K562 (cell line): ENCODE measurements around the gene ZFR2. TPM values are rescaled to one million over a fixed set of nuclear protein-coding genes. Genes with fewer than 3 reads are reported as not detected.
A peak's percentile ranks its signal among the peaks of the same experiment; 100 is the strongest.

Experiments used
- ATAC-seq: fragments of 200-7000 bp; cut with Tn5 transposase; 3 replicates; pipeline ENCODE4 v1.9.1; 2020; ENCODE audit warnings: moderate library complexity
- BruUV-seq: library from RNA; stranded (reverse); fragments of 400-500 nt; replicated peaks from 2 replicates; lab custom pipeline; 2021; lab: Mats Ljungman, UMichigan
- CTCF ChIA-PET: fragments of 300-600 bp; formaldehyde crosslinking; extraction: SDS; loops from one replicate; lab custom pipeline; 2021; ENCODE audit warnings: low intra/inter-chr PET ratio; lab: Yijun Ruan, JAX
- POLR2A ChIA-PET: fragments of 300-600, 350-650 bp; sonication (Branson Sonifier 250); formaldehyde crosslinking; extraction: SDS; loops from one replicate; lab custom pipeline; 2021; ENCODE audit warnings: antibody characterized with exemption, inconsistent platforms; lab: Yijun Ruan, JAX
- DNase-seq, 4 experiments: peaks; one replicate each; pipeline versions ENCODE4 v3.0.0 to v3.0.0-alpha.2; 2011 to 2018; ENCODE audit warnings: low spot score in 3 of 4, mixed read lengths in 3 of 4; ENCODE audit errors: extremely low read depth in 1 of 4
- FAIRE-seq: peaks from 2 replicates; lab custom pipeline; 2011; peaks lifted over from hg19 to GRCh38; lab: Jason Lieb, UNC
- H2AFZ ChIP-seq: 2 replicates; pipeline ENCODE4 v1.6.0; 2011; ENCODE audit warnings: low read depth, low read length, control low read depth, inconsistent platforms
- H3K27ac ChIP-seq: fragments of 200-600 bp; 3 replicates; pipeline ENCODE4 v1.8.0; 2011; ENCODE audit warnings: low read depth, mild to moderate bottlenecking, control low read depth, inconsistent platforms, low read length, moderate library complexity, mixed read lengths; ENCODE audit errors: extremely low read depth
- H3K27me3 ChIP-seq, 2 experiments: fragments of 300-600 bp in 1 of 2; 2 replicates in 1 of 2; 3 replicates in 1 of 2; pipeline versions ENCODE4 v1.6.0 to v1.8.0; 2011; ENCODE audit warnings: inconsistent platforms in 2 of 2, low read length in 2 of 2, mild to moderate bottlenecking in 1 of 2, mixed read lengths in 1 of 2, moderate library complexity in 1 of 2; ENCODE audit not compliant: control insufficient read depth in 2 of 2, insufficient read depth in 2 of 2
- H3K36me3 ChIP-seq: fragments of 300-600 bp; 3 replicates; pipeline ENCODE4 v1.8.0; 2011; ENCODE audit warnings: mild to moderate bottlenecking, low read length, inconsistent platforms; ENCODE audit not compliant: control insufficient read depth, insufficient read depth
- H3K4me1 ChIP-seq, 2 experiments: fragments of 200-600 bp in 1 of 2; replicated peaks in 1 of 2; 2 replicates in 1 of 2; 3 replicates in 1 of 2; pipeline versions ENCODE4 v1.5.1 to v1.8.0; 2011; ENCODE audit warnings: inconsistent platforms in 2 of 2, low read length in 2 of 2, mild to moderate bottlenecking in 1 of 2, mixed read lengths in 1 of 2, moderate library complexity in 1 of 2; ENCODE audit not compliant: control insufficient read depth in 2 of 2, insufficient read depth in 2 of 2
- H3K4me2 ChIP-seq: 2 replicates; pipeline ENCODE4 v1.6.1; 2011; ENCODE audit warnings: low read length, control low read depth, inconsistent platforms, mixed read lengths; ENCODE audit not compliant: insufficient read depth
- H3K4me3 ChIP-seq: fragments of 200-600 bp; sonication (generic), shearing (Covaris generic); 2 replicates; pipeline ENCODE4 v1.5.1; 2016; ENCODE audit warnings: control low read depth, inconsistent platforms
- H3K79me2 ChIP-seq: fragments of 200-600 bp; 3 replicates; pipeline ENCODE4 v1.8.0; 2011; ENCODE audit warnings: low read length, inconsistent platforms; ENCODE audit not compliant: control insufficient read depth, insufficient read depth
- H3K9ac ChIP-seq, 2 experiments: 2 replicates each; pipeline versions ENCODE4 v1.6.0 to v1.6.1; 2011; ENCODE audit warnings: low read depth in 2 of 2, low read length in 2 of 2, control low read depth in 1 of 2, inconsistent platforms in 1 of 2, mild to moderate bottlenecking in 1 of 2, mixed read lengths in 1 of 2; ENCODE audit not compliant: insufficient read depth in 1 of 2
- H3K9me1 ChIP-seq: one replicate; pipeline ENCODE4 v1.6.0; 2011; ENCODE audit warnings: inconsistent platforms, mild to moderate bottlenecking, low read length, moderate library complexity; ENCODE audit not compliant: control insufficient read depth, insufficient read depth
- H3K9me3 ChIP-seq: replicated peaks from 2 replicates; pipeline ENCODE4 v1.5.1; 2011; ENCODE audit warnings: low read depth, low read length, inconsistent platforms; ENCODE audit not compliant: control insufficient read depth, insufficient read depth
- H4K20me1 ChIP-seq: replicated peaks from 2 replicates; pipeline ENCODE4 v1.6.1; 2011; ENCODE audit warnings: low read length, inconsistent platforms, mixed read lengths; ENCODE audit not compliant: control insufficient read depth, insufficient read depth
- CCNT2 ChIP-seq: IDR thresholded peaks from 2 replicates; pipeline ENCODE4 v1.6.1; 2011; ENCODE audit warnings: borderline replicate concordance, low read depth, mild to moderate bottlenecking, moderate library complexity, mixed read lengths, low read length; ENCODE audit not compliant: insufficient read length; ENCODE audit errors: extremely low read depth
- CHCHD3 ChIP-seq: fragments of 250-450 bp; sonication (Bioruptor Pico); IDR thresholded peaks from 2 replicates; pipeline ENCODE4 v2.1.2; 2022; ENCODE audit warnings: mild to moderate bottlenecking
- EGR1 ChIP-seq: fragments of 450-650 bp; conservative IDR thresholded peaks from 2 replicates; pipeline ENCODE4 v1.6.1; 2017; ENCODE audit warnings: mild to moderate bottlenecking
- HDAC6 ChIP-seq: IDR thresholded peaks from 2 replicates; pipeline ENCODE4 v1.6.1; 2012; ENCODE audit warnings: low read depth, mild to moderate bottlenecking, control low read depth, inconsistent platforms, low read length, moderate library complexity
- ILF3 ChIP-seq: fragments of 450-650 bp; IDR thresholded peaks from 2 replicates; pipeline ENCODE4 v1.6.1; 2018; ENCODE audit warnings: antibody characterized with exemption, mild to moderate bottlenecking, moderate library complexity, borderline replicate concordance
- KDM2B ChIP-seq: fragments of 250-450 bp; sonication (Bioruptor Pico); IDR thresholded peaks from 2 replicates; pipeline ENCODE4 v1.8.0; 2021; ENCODE audit warnings: mild to moderate bottlenecking, moderate library complexity
- OTX1 ChIP-seq: fragments of 450-650 bp; formaldehyde crosslinking; IDR thresholded peaks from 2 replicates; pipeline ENCODE4 v1.4.0; 2022; ENCODE audit warnings: mild to moderate bottlenecking
- ZBTB7A ChIP-seq: IDR thresholded peaks from 2 replicates; pipeline ENCODE4 v1.6.1; 2011; ENCODE audit warnings: low read depth, mild to moderate bottlenecking, low read length, moderate library complexity, borderline replicate concordance; ENCODE audit not compliant: control insufficient read depth
- ZBTB8A ChIP-seq: fragments of 450-650 bp; IDR thresholded peaks from 2 replicates; pipeline ENCODE4 v1.6.1; 2018; ENCODE audit warnings: mild to moderate bottlenecking, moderate library complexity; ENCODE audit not compliant: partially characterized antibody
- ZFPM2 ChIP-seq: fragments of 250-450 bp; sonication (Bioruptor Pico); IDR thresholded peaks from 2 replicates; pipeline ENCODE4 v1.5.1; 2022; ENCODE audit warnings: mild to moderate bottlenecking
- ZNF274 ChIP-seq: IDR thresholded peaks from 2 replicates; pipeline ENCODE4 v1.6.1; 2011; ENCODE audit warnings: low read depth, mild to moderate bottlenecking, low read length, moderate library complexity, borderline replicate concordance
- WGBS: fragments of 100-300 bp; shearing (Covaris generic); methylation state at CpG from one replicate; pipeline ENCODE4 v1.1.6; 2016; ENCODE audit warnings: low coverage, mixed read lengths; ENCODE audit not compliant: insufficient coverage; ENCODE audit errors: missing lambda C conversion rate; 5-methylcytosine and 5-hydroxymethylcytosine counted together
- in situ Hi-C: fragments of 300-500 bp; cut with MboI; formaldehyde crosslinking; loops from 4 replicates; pipeline ENCODE4 v1.15.0; 2018; ENCODE audit warnings: inconsistent platforms, mixed read lengths
- intact Hi-C: fragments of 100-400 bp; cut with micrococcal nuclease; formaldehyde crosslinking; loops from 2 replicates; pipeline ENCODE4 v1.14.2; 2022
- polyA plus RNA-seq, 8 experiments: library from polyadenylated mRNA; depleted of rRNA in 4 of 8; stranded (reverse) in 5 of 8; unstranded in 3 of 8; fragments of >200 nt; fragmentation: Nextera tagmentation in 2 of 8; fragmentation: Illumina TruSeq in 1 of 8; extraction: Ambion mirVana in 2 of 8; extraction: Trizol in 1 of 8; gene quantifications; 2 replicates each; pipeline versions ENCODE4 v1.2.1 to v1.2.3, GENCODE V29; 2011 to 2014; ENCODE audit warnings: inconsistent platforms in 1 of 8, missing spikeins in 1 of 8
- total RNA-seq, 7 experiments: library from RNA; depleted of rRNA in 6 of 7; stranded (reverse); fragments of >200 nt in 6 of 7; fragmentation: Illumina TruSeq in 2 of 7; extraction: Trizol in 2 of 7; gene quantifications; 2 replicates each; pipeline versions ENCODE4 v1.2.1 to v1.2.3, GENCODE V29; 2011 to 2021; ENCODE audit warnings: low replicate concordance in 1 of 7
- TF ChIP-seq, protein P1 (sequence below): fragments of 200-800 bp; sonication (Bioruptor generic); IDR thresholded peaks from 2 replicates; pipeline ENCODE4 v1.6.1; 2017; ENCODE audit warnings: missing genetic modification characterization, missing compliant biosample characterization
- TF ChIP-seq, protein P2 (sequence below), 3 experiments: fragments of 200-800 bp in 1 of 3; sonication (Bioruptor generic) in 1 of 3; sonication (generic) in 1 of 3; formaldehyde crosslinking in 1 of 3; IDR thresholded peaks; 2 replicates each; pipeline versions ENCODE4 v1.6.1 to v1.8.0; 2016 to 2022; ENCODE audit warnings: mild to moderate bottlenecking in 2 of 3, missing compliant biosample characterization in 2 of 3, missing genetic modification characterization in 2 of 3, missing genetic modification reagents in 1 of 3
- TF ChIP-seq, protein P3 (sequence below): sonication (generic); formaldehyde crosslinking; IDR thresholded peaks from 2 replicates; pipeline ENCODE4 v1.8.0; 2022; ENCODE audit warnings: mild to moderate bottlenecking, low read depth, missing genetic modification reagents

The ZFR2 gene
- total and polyA plus RNA-seq, 9 of the 15 experiments (the other 6 are each of a cell fraction or from before 2014, with no cell fraction given) = 0.03 to 0.59 (median 0.07) TPM; not detected in 6

DNA sequence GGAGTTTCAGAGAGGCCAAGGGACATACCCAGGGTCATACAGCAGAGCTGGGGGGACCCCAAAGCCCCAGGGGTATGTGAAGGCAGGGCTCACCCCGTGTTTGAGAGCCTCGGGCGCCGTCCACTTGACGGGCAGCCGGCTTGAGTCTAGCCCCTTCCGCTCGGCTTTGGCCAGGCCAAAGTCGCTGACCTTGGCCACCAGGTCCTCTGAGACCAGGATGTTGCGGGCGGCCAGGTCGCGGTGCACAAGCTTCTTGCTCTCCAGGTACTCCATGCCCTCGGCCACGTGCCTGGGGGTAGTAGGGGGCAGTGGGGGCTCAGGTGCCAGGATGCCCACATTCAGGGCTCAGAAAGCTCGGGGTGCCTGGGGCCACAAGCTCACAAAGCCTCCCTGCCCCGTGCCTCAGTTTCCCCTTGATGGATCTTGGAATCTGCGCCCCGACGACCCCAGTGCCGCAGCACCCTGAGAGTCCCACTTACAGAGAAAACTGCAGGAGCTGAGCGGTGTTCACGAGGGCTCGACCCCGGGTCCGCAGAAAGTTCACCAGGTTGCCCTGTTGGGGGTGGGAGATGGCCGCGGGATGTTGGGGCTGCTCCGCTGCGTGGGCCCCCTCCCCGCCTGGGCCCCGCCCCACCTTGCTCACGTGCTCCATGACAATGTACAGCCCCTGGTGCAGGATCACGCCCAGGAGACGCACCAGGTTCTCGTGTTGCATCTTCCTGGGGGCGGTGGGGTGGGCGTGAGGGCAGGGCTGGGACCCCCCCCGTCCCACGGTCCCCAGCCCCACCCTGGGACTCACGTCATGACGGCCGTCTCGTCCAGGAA is 89.7 kb downstream of the ZFR2 start:
- ChIA-PET CTCF (no interaction called here), POLR2A (interaction anchor here (0.5 to 1.6 kb wide), 6 partner anchors 10 to 1192 kb away, joined by 3 to 7 read pairs (median 3); partner anchors contain the start of gene EEF2)
- no peak overlapping the region for H3K4me2 ChIP-seq
- no peaks in the 10 kb centered on the region for H4K20me1 ChIP-seq
- H3K27ac ChIP-seq = no peak overlapping the region
- H3K4me1 ChIP-seq = peaks cover 0 to 36% of the 10 kb centered on the region in 2 experiments; a peak in 3 of 5 replicates
- DNase-seq (peak in 3 of 4 experiments; percentile 40 to 62 (median 54)), FAIRE-seq (no peak), ATAC-seq (peak; percentile 55)
- WGBS = 53% methylated on average over 31 of the region's 44 CpGs
- in situ Hi-C loops (no loop called here), intact Hi-C loops (no loop called here)
- no peak overlapping the region for H3K9ac ChIP-seq
- H2AFZ ChIP-seq = no peak overlapping the region
- no peaks in the 10 kb centered on the region for H3K9me1 ChIP-seq
- peaks cover 20% of the 10 kb centered on the region; the same call in 2 of the 3 replicates for H3K36me3 ChIP-seq
- peaks cover 20% of the 10 kb centered on the region for H3K9me3 ChIP-seq
- H3K27me3 ChIP-seq = no peaks in the 10 kb centered on the region
- H3K79me2 ChIP-seq = no peaks in the 10 kb centered on the region
- no TSS peak for BruUV-seq
- H3K4me3 ChIP-seq = no peak overlapping the region
- TF ChIP-seq, protein P1, sequence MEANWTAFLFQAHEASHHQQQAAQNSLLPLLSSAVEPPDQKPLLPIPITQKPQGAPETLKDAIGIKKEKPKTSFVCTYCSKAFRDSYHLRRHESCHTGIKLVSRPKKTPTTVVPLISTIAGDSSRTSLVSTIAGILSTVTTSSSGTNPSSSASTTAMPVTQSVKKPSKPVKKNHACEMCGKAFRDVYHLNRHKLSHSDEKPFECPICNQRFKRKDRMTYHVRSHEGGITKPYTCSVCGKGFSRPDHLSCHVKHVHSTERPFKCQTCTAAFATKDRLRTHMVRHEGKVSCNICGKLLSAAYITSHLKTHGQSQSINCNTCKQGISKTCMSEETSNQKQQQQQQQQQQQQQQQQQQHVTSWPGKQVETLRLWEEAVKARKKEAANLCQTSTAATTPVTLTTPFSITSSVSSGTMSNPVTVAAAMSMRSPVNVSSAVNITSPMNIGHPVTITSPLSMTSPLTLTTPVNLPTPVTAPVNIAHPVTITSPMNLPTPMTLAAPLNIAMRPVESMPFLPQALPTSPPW (CRISPR knock-in tag) = peak; percentile 27; the same call in 1 of the 2 replicates
- TF ChIP-seq ZFPM2 (CRISPR knock-in tag) (no peak), KDM2B (CRISPR knock-in tag) (no peak), CCNT2 (no peak), ZBTB7A (peak; percentile 55; the same call in 1 of the 2 replicates), EGR1 (peak; percentile 52), ZBTB8A (no peak), CHCHD3 (CRISPR knock-in tag) (no peak), HDAC6 (no peak), ZNF274 (no peak), ILF3 (no peak), OTX1 (CRISPR knock-in tag) (no peak)
- TF ChIP-seq, protein P2, sequence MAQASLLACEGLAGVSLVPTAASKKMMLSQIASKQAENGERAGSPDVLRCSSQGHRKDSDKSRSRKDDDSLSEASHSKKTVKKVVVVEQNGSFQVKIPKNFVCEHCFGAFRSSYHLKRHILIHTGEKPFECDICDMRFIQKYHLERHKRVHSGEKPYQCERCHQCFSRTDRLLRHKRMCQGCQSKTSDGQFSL (CRISPR knock-in tag; IDR thresholded peaks at IDR 0.05) = no peak
- TF ChIP-seq, protein P2 (tag; IDR thresholded peaks at IDR 0.05) = no peak
- TF ChIP-seq, protein P3, sequence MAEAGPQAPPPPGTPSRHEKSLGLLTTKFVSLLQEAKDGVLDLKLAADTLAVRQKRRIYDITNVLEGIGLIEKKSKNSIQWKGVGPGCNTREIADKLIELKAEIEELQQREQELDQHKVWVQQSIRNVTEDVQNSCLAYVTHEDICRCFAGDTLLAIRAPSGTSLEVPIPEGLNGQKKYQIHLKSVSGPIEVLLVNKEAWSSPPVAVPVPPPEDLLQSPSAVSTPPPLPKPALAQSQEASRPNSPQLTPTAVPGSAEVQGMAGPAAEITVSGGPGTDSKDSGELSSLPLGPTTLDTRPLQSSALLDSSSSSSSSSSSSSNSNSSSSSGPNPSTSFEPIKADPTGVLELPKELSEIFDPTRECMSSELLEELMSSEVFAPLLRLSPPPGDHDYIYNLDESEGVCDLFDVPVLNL (CRISPR knock-in tag) = no peak
